Astrocyte of the cerebellum (primary cell): ENCODE measurements around the gene GJB1.

Source experiments
- DNase-seq: peaks from one replicate; pipeline ENCODE4 v3.0.0-alpha.2; 2011; ENCODE audit warnings: low read depth
- H3K4me3 ChIP-seq: 2 replicates; pipeline ENCODE4 v1.5.1; 2011; ENCODE audit warnings: mild to moderate bottlenecking, low read depth, low read length, moderate library complexity
- CTCF ChIP-seq: IDR thresholded peaks from 2 replicates; pipeline ENCODE4 v1.5.1; 2012; ENCODE audit warnings: low read length, low read depth, moderate library complexity, mild to moderate bottlenecking; ENCODE audit errors: missing control alignments
- in situ Hi-C: cut with HindIII; loops from 2 replicates; pipeline ENCODE4 v1.10.0; 2017; ENCODE audit warnings: low sequenced_read_pairs

GJB1 gene

DNA sequence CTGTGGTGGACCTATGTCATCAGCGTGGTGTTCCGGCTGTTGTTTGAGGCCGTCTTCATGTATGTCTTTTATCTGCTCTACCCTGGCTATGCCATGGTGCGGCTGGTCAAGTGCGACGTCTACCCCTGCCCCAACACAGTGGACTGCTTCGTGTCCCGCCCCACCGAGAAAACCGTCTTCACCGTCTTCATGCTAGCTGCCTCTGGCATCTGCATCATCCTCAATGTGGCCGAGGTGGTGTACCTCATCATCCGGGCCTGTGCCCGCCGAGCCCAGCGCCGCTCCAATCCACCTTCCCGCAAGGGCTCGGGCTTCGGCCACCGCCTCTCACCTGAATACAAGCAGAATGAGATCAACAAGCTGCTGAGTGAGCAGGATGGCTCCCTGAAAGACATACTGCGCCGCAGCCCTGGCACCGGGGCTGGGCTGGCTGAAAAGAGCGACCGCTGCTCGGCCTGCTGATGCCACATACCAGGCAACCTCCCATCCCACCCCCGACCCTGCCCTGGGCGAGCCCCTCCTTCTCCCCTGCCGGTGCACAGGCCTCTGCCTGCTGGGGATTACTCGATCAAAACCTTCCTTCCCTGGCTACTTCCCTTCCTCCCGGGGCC lies 1.2 kb downstream of the GJB1 start:
- in situ Hi-C loops, result no loop called here
- H3K4me3 ChIP-seq, result no peak overlapping the region
- TF ChIP-seq CTCF, result no peak
- no peak for DNase-seq

DNA sequence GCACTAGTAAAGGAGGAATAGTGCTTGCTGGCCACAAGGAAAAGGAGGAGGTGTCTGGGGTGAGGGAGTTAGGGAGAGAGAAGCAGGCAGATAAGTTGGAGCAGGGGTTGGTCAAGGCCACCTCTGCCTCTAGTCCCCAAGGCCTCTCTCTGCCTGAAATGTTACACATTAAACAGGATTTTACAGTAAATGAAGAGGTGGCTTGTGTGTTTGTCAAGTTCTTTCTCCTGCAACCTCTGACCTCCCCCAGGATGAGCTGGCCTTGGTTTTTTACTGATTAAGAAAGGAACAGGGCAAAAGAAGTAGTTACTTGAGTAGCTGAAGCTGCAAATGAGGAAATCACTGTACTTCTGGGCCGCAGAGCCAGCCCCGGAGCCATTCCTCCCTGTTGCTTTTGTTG lies 2.0 kb downstream of the GJB1 start:
- DNase-seq, result no peak
- in situ Hi-C loops, result no loop called here
- H3K4me3 ChIP-seq, result no peak overlapping the region
- TF ChIP-seq CTCF, result no peak

GRCh38 chrX:71225676-71226075 lies 2.7 kb downstream of the GJB1 start:
- no peak for TF ChIP-seq CTCF
- DNase-seq, result no peak
- no peak overlapping the region for H3K4me3 ChIP-seq
- in situ Hi-C loops, result no loop called here

GRCh38 chrX:71227370-71228062 lies 4.5 kb downstream of the GJB1 start:
- in situ Hi-C loops, result no loop called here

DNA sequence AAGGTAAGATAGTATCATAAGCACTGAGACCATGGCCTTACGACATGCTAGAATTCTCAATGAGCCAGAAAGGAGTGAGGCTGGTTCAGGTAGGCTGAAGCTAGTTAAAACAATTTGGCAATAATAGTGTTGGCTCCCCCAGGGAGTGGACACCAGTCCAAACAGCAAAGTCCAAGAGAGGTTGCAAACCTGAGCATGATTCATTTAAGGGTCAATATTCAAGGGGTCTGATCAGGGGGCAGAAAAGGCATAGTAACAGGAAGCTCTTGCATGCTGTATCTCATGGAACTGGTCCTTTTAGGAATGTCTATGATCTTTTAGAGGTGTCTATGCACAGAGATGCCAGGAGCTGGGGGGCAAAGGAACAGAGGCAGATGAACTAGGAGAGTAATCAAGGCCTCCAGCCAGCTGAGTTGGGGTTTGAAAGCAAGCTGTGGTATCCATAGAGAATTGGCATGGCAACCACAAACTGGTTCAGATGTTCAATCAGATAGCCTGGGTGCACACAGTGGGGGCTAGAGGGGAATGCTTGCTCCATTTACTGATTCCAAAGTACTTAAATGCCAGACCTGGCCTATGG lies 5.1 kb downstream of the GJB1 start:
- no peak overlapping the region for H3K4me3 ChIP-seq
- DNase-seq, result no peak
- in situ Hi-C loops, result no loop called here
- no peak for TF ChIP-seq CTCF

More at GRCh38 chrX:71227370-71228062, 4.5 kb downstream of the GJB1 start:
- DNase-seq, result no peak
- H3K4me3 ChIP-seq, result no peak overlapping the region
- no peak for TF ChIP-seq CTCF

DNA sequence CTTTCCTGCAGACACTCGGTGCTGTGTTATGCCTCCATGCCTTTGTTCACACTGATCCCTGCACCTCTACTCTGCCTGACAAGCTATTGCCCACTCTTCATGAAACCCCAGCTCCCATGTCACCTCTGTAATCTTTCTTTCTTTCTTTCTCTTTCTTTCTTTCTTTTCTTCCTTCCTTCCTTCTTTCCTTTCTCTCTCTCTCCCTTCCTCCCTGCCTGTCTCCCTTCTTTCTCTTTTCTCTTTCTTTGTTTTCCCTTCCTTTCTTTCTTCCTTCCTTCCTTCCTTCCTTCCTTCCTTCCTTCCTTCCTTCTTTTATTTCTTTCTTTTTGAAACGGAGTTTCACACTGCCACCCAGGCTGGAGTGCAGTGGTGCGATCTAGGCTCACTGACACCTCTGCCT lies 12.5 kb downstream of the GJB1 start:
- no peak for TF ChIP-seq CTCF
- no peak overlapping the region for H3K4me3 ChIP-seq
- in situ Hi-C loops, result no loop called here
- no peak for DNase-seq
